ENCODE data around the gene WDR41. TPM values are rescaled to one million over a fixed set of nuclear protein-coding genes. Genes with fewer than 3 reads are reported as not detected.

WDR41 gene
- total and polyA plus RNA-seq, 4 donors = 48.4 to 59.7 (median 53.9) TPM

Other genes with a start within 250 kb of the WDR41 start
- not detected for gene OTP, start 146.4 kb upstream of the WDR41 start, total RNA-seq
- gene OTP, start 146.4 kb upstream of the WDR41 start, polyA plus RNA-seq = not detected